ENCODE data around the gene SLC35G6.

DNA sequence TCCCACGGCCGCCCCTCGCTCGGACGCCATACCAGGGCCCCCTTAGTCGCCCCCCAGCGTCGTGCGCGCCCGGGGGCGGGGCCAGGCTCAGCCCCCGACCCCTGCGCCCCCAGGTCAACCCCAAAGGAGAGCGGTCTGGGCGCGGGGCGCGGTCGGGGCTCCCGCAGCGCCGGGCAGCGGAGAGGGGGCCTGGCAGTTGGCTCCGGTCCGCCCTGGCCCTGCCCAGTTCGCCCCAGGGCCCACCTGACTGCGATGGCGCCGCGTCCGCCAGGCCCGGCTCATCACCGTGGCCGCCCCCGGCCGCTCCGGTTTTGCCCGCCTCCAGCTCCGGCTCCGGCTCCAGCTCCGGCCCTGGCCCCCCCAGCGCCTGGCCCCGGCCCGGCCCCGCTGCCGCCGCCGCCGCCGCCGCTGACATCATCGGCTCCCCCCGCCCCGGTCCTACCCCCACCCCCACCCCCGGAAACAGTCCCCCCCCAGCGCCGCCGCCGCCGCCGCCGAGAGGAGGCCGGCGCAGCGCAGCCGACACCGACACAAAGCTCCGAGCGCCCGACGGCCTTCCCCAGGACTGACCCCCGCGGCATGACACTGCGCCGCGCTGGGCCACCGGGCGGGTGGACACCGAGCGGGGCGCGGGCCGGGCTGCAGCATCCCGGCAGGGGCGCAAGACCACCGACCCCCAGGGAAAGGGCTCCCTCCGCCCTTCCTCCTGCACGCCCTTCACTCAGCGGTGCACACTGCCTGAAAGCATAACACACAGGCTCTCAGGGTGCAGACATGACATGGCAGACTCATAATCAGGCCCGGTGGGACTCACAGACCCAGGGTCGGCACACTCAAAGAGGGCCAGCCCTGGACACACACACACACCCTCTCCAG, 1.8 kb upstream of the SLC35G6 start, which contains the start of gene ZBTB4:
- TF ChIP-seq, protein P1, sequence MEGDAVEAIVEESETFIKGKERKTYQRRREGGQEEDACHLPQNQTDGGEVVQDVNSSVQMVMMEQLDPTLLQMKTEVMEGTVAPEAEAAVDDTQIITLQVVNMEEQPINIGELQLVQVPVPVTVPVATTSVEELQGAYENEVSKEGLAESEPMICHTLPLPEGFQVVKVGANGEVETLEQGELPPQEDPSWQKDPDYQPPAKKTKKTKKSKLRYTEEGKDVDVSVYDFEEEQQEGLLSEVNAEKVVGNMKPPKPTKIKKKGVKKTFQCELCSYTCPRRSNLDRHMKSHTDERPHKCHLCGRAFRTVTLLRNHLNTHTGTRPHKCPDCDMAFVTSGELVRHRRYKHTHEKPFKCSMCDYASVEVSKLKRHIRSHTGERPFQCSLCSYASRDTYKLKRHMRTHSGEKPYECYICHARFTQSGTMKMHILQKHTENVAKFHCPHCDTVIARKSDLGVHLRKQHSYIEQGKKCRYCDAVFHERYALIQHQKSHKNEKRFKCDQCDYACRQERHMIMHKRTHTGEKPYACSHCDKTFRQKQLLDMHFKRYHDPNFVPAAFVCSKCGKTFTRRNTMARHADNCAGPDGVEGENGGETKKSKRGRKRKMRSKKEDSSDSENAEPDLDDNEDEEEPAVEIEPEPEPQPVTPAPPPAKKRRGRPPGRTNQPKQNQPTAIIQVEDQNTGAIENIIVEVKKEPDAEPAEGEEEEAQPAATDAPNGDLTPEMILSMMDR (IDR thresholded peaks at IDR 0.05), result no peak
- no peak for TF ChIP-seq POLR2A (IDR thresholded peaks at IDR 0.05)

Measured in testis (tissue), 2 donors.